Inferior parietal cortex (tissue), 1 donor: Measurements from ENCODE around the gene ITGA2.

Source experiments
- DNase-seq: peaks from one replicate; pipeline ENCODE4 v3.0.0-alpha.2; 2016; ENCODE audit errors: extremely low spot score

The ITGA2 gene

GRCh38 chr5:53017794-53018391, 28.7 kb downstream of the ITGA2 start:
- no peak for DNase-seq

- no peak for DNase-seq
Measured at GRCh38 chr5:53019320-53019719, 30.2 kb downstream of the ITGA2 start.

- DNase-seq = no peak
Measured at GRCh38 chr5:53022930-53023511, 33.9 kb downstream of the ITGA2 start.

GRCh38 chr5:53023969-53024368, 34.8 kb downstream of the ITGA2 start:
- DNase-seq = no peak

- no peak for DNase-seq
Measured at GRCh38 chr5:53024535-53024934, 35.4 kb downstream of the ITGA2 start.

GRCh38 chr5:53025487-53025886, 36.3 kb downstream of the ITGA2 start:
- no peak for DNase-seq

GRCh38 chr5:53027913-53028312, 38.8 kb downstream of the ITGA2 start:
- no peak for DNase-seq

GRCh38 chr5:53029608-53030007, 40.5 kb downstream of the ITGA2 start:
- no peak for DNase-seq

GRCh38 chr5:53030893-53031292, 41.7 kb downstream of the ITGA2 start:
- no peak for DNase-seq

GRCh38 chr5:53031695-53032096, 42.5 kb downstream of the ITGA2 start:
- no peak for DNase-seq

GRCh38 chr5:53032188-53032587, 43.0 kb downstream of the ITGA2 start:
- no peak for DNase-seq

- DNase-seq = no peak
Measured at GRCh38 chr5:53034832-53035231, 45.7 kb downstream of the ITGA2 start.

GRCh38 chr5:53035868-53036381, 46.8 kb downstream of the ITGA2 start:
- no peak for DNase-seq

- no peak for DNase-seq
Measured at GRCh38 chr5:53037141-53037859, 48.1 kb downstream of the ITGA2 start.

GRCh38 chr5:53038196-53038847, 49.2 kb downstream of the ITGA2 start:
- DNase-seq = no peak

- no peak for DNase-seq
Measured at GRCh38 chr5:53039855-53040254, 50.7 kb downstream of the ITGA2 start.

GRCh38 chr5:53041071-53041692, 52.0 kb downstream of the ITGA2 start:
- no peak for DNase-seq

GRCh38 chr5:53041740-53042139, 52.6 kb downstream of the ITGA2 start:
- no peak for DNase-seq

GRCh38 chr5:53045263-53045662, 56.1 kb downstream of the ITGA2 start:
- no peak for DNase-seq

- no peak for DNase-seq
Measured at GRCh38 chr5:53048248-53048647, 59.1 kb downstream of the ITGA2 start.

- DNase-seq = no peak
Measured at GRCh38 chr5:53052499-53052898, 63.3 kb downstream of the ITGA2 start.

- no peak for DNase-seq
Measured at GRCh38 chr5:53053364-53053763, 64.2 kb downstream of the ITGA2 start.
